GM12865 (cell line): ENCODE results near the gene FRMPD1.

Experiments used
- DNase-seq: peaks from one replicate; pipeline ENCODE4 v3.0.0; 2010; ENCODE audit warnings: low read depth
- H3K4me3 ChIP-seq: 2 replicates; pipeline ENCODE4 v1.5.1; 2011; ENCODE audit warnings: mild to moderate bottlenecking, low read depth, low read length, control low read depth
- TF ChIP-seq, protein P1 (sequence below): IDR thresholded peaks from 2 replicates; pipeline ENCODE4 v1.5.1; 2011; ENCODE audit warnings: low read length, control low read depth, low read depth, inconsistent platforms; ENCODE audit not compliant: insufficient read depth; ENCODE audit errors: missing control alignments

The FRMPD1 gene

GRCh38 chr9:37611961-37612360 is 38.8 kb upstream of the FRMPD1 start:
- DNase-seq: no peak
- TF ChIP-seq, protein P1, sequence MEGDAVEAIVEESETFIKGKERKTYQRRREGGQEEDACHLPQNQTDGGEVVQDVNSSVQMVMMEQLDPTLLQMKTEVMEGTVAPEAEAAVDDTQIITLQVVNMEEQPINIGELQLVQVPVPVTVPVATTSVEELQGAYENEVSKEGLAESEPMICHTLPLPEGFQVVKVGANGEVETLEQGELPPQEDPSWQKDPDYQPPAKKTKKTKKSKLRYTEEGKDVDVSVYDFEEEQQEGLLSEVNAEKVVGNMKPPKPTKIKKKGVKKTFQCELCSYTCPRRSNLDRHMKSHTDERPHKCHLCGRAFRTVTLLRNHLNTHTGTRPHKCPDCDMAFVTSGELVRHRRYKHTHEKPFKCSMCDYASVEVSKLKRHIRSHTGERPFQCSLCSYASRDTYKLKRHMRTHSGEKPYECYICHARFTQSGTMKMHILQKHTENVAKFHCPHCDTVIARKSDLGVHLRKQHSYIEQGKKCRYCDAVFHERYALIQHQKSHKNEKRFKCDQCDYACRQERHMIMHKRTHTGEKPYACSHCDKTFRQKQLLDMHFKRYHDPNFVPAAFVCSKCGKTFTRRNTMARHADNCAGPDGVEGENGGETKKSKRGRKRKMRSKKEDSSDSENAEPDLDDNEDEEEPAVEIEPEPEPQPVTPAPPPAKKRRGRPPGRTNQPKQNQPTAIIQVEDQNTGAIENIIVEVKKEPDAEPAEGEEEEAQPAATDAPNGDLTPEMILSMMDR: no peak
- H3K4me3 ChIP-seq: no peak overlapping the region

DNA sequence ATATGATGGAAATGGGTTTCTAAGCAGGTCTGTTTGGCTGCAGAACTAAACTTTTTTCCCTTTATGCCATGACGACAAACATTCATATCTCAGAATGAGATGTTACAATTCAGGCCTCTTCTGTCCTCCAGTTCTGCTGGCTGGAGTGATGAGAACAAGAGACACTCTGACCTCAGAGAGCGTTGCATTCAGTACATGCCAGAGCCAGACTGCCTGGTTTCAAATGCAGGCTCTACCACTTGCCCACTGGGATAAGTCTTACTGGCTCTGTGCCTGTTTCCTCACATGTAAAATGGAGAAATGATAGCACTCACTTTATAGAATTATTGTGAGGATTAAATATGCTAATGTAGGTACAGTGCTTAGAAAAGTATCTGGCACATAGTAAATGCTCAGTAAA is 33.6 kb upstream of the FRMPD1 start:
- no peak overlapping the region for H3K4me3 ChIP-seq
- no peak for DNase-seq
- TF ChIP-seq, protein P1: no peak

DNA sequence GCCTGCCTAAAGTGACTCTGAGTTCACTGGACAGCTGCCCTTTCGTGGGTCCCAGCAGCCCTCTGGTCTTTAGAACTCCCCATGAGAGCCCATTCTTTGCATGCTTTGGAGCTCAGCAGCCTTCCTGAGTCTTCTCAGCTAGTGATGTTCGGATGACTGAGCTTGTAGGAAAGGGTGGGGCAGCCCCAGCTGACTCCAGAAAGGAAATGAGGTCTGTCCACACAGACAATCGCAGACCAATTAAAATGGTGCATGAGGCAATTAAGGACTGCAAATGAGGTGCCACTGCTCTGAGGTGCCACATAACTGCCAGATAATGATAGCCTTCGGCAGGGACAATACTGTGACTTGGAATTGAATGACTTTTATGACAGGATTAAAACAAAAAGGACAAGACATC is 32.9 kb upstream of the FRMPD1 start:
- no peak for DNase-seq
- no peak overlapping the region for H3K4me3 ChIP-seq
- TF ChIP-seq, protein P1: no peak

DNA sequence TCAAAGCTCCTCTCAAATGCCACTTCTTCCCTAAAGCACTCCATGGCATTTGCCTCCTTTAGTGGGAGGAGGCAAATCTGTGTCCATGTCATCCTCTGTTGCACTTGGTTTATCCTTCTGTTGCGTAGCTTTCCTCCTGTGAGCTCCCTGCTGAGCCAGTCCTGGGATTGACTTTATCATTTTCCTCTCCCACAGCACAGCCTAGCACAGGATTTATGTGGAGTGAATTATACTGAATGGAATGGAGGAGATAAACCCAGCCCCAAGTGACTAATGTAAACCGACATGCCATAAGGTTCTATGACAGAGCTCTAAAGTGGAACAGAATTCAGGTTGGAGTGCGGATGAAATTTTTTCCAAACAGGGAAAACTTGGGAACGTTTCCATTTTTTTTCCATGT is 31.9 kb upstream of the FRMPD1 start:
- no peak for DNase-seq
- TF ChIP-seq, protein P1: no peak
- no peak overlapping the region for H3K4me3 ChIP-seq

GRCh38 chr9:37619806-37620205 is 30.9 kb upstream of the FRMPD1 start:
- H3K4me3 ChIP-seq: no peak overlapping the region
- TF ChIP-seq, protein P1: no peak
- DNase-seq: no peak

DNA sequence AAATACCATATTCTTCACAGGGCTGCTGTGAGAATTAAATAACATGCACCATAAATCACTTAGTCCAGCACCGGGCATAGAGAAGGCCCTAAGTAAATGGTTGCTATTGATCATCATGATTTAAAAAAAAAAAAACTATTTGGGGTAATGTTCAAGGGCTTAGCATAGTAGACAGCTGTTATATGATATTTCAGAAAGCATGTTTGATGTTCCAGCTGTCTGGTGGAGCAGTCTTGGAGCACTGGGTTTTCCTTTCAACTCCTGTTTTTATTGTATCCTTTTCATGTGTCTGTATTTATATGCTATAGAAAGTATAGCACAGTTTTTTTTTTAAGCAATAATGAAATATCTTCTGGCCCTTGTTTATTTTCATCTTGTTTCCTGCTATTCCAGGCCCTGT is 30.4 kb upstream of the FRMPD1 start:
- TF ChIP-seq, protein P1: no peak
- no peak overlapping the region for H3K4me3 ChIP-seq
- DNase-seq: no peak

DNA sequence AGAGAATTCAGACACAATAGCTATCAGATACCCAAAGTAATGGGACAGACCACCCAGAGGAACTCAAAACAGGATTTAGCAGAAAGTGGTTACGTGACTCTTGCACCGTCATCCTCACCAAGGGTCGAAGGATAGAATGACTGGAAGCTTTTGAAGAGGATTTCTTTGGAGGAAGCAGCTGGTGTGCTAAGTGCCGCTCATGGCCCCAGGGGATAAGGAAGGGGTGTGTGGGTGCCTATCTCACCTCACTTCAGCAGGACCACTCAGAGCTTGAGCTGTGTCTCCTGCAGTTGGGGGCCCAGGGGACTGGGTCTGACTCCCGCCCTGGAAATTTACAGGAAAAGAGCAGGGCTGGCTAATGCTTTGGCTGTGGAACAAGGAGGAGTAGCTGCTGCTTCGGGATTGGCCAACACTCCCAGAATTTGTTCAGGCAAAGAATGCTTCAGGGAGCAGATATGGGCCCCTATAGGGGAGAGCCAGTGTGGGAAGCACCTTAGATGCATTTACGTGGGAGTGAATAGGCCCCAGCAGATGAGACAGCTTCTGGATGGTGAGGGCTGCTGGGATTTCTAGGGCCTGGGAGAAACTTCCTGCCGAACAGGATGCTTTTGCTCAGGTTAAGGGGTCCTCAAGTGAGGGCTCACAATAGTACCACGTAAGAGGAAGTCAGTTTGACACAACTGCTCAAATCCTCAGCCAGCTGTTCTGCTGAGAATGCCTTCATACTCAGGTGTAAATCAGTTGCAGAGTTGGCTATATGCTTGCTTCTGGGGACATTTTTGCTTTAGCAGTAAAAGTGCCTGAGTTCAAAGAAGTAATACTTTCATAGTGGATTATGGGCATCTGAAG is 29.3 kb upstream of the FRMPD1 start:
- DNase-seq: no peak

More for the DNA sequence above, 29.3 kb upstream of the FRMPD1 start:
- TF ChIP-seq, protein P1: no peak
- no peak overlapping the region for H3K4me3 ChIP-seq
